Neural cell (in vitro differentiated cells): ENCODE measurements around the gene AFF3. TPM values are rescaled to one million over a fixed set of nuclear protein-coding genes. Genes with fewer than 3 reads are reported as not detected.

Experiments used
- H2AFZ ChIP-seq: fragments of 200-600, 300-800 bp; sonication (generic), shearing (Covaris generic); 2 replicates; pipeline ENCODE4 v1.6.0; 2014; ENCODE audit warnings: low read depth, mild to moderate bottlenecking, antibody characterized with exemption, low read length, moderate library complexity
- H3F3A ChIP-seq: fragments of 200-600 bp; shearing (Covaris generic); 2 replicates; pipeline ENCODE4 v1.6.1; 2016; ENCODE audit warnings: mild to moderate bottlenecking, moderate library complexity, mixed read lengths, antibody characterized with exemption, low read length; ENCODE audit not compliant: insufficient read depth, poor library complexity, severe bottlenecking
- H3K27ac ChIP-seq: fragments of 200-600, 300-800 bp; sonication (generic), shearing (Covaris generic); 2 replicates; pipeline ENCODE4 v1.5.1; 2014; ENCODE audit warnings: mild to moderate bottlenecking, low read length, moderate library complexity
- H3K27me3 ChIP-seq: fragments of 300-800, 200-600 bp; sonication (generic), shearing (Covaris generic); 2 replicates; pipeline ENCODE4 v1.6.0; 2014; ENCODE audit warnings: mild to moderate bottlenecking, low read depth, low read length, moderate library complexity; ENCODE audit not compliant: insufficient read depth
- H3K36me3 ChIP-seq: fragments of 300-800, 200-600 bp; sonication (generic), shearing (Covaris generic); 2 replicates; pipeline ENCODE4 v1.5.1; 2014; ENCODE audit warnings: mild to moderate bottlenecking, antibody characterized with exemption, low read length, moderate library complexity; ENCODE audit not compliant: insufficient read depth
- H3K4me2 ChIP-seq: fragments of 300-800, 200-600 bp; sonication (generic), shearing (Covaris generic); 2 replicates; pipeline ENCODE4 v1.6.0; 2014; ENCODE audit warnings: mild to moderate bottlenecking, low read length
- H3K4me3 ChIP-seq: fragments of 300-800, 200-600 bp; sonication (generic), shearing (Covaris generic); 2 replicates; pipeline ENCODE4 v1.5.1; 2014; ENCODE audit warnings: mild to moderate bottlenecking, low read length, moderate library complexity
- H3K79me2 ChIP-seq: fragments of 200-600 bp; shearing (Covaris generic); replicated peaks from 2 replicates; pipeline ENCODE4 v1.6.0; 2014; ENCODE audit warnings: mild to moderate bottlenecking, low read length, moderate library complexity; ENCODE audit not compliant: insufficient read depth
- H3K9ac ChIP-seq: fragments of 300-800, 200-600 bp; sonication (generic), shearing (Covaris generic); 2 replicates; pipeline ENCODE4 v1.6.1; 2016; ENCODE audit warnings: mild to moderate bottlenecking, low read length, mixed read lengths
- H3K9me2 ChIP-seq: fragments of 200-600 bp; shearing (Covaris generic); 2 replicates; pipeline ENCODE4 v1.6.1; 2016; ENCODE audit warnings: mild to moderate bottlenecking, low read length, mixed read lengths; ENCODE audit not compliant: insufficient read depth
- H3K9me3 ChIP-seq: fragments of 200-600, 300-800 bp; sonication (generic), shearing (Covaris generic); 2 replicates; pipeline ENCODE4 v1.6.1; 2016; ENCODE audit warnings: mild to moderate bottlenecking, mixed run types, low read length, moderate library complexity, mixed read lengths
- H4K20me1 ChIP-seq: fragments of 200-600 bp; shearing (Covaris generic); 2 replicates; pipeline ENCODE4 v1.6.1; 2016; ENCODE audit warnings: mild to moderate bottlenecking, mixed run types; ENCODE audit not compliant: insufficient read depth
- EP300 ChIP-seq: fragments of 450-650 bp; conservative IDR thresholded peaks from 2 replicates; pipeline ENCODE4 v1.6.1; 2014; ENCODE audit warnings: antibody characterized with exemption, mild to moderate bottlenecking, moderate library complexity; ENCODE audit not compliant: poor library complexity, severe bottlenecking
- EZH2 ChIP-seq: fragments of 200-600, 300-800 bp; shearing (Covaris generic), sonication (generic); IDR thresholded peaks from 2 replicates; pipeline ENCODE4 v1.6.1; 2014; ENCODE audit warnings: antibody characterized with exemption, low read length, borderline replicate concordance, mild to moderate bottlenecking; ENCODE audit not compliant: insufficient read depth, poor library complexity, severe bottlenecking
- MXI1 ChIP-seq: fragments of 450-650 bp; conservative IDR thresholded peaks from 2 replicates; pipeline ENCODE4 v1.6.1; 2014; ENCODE audit warnings: antibody characterized with exemption, mild to moderate bottlenecking; ENCODE audit not compliant: poor library complexity, severe bottlenecking
- POLR2AphosphoS5 ChIP-seq: IDR thresholded peaks from 2 replicates; pipeline ENCODE4 v1.6.1; 2012
- RAD21 ChIP-seq: fragments of 450-650 bp; conservative IDR thresholded peaks from 2 replicates; pipeline ENCODE4 v1.6.1; 2014; ENCODE audit warnings: antibody characterized with exemption, mild to moderate bottlenecking, moderate library complexity
- SMC3 ChIP-seq: fragments of 450-650 bp; conservative IDR thresholded peaks from 2 replicates; pipeline ENCODE4 v1.6.1; 2014; ENCODE audit warnings: antibody characterized with exemption, mild to moderate bottlenecking, moderate library complexity; ENCODE audit not compliant: poor library complexity
- TAF1 ChIP-seq: IDR thresholded peaks from 2 replicates; pipeline ENCODE4 v1.6.1; 2012; ENCODE audit warnings: low read depth
- polyA plus RNA-seq: library from polyadenylated mRNA; depleted of rRNA; stranded (reverse); fragments of >200 nt; gene quantifications from 2 replicates; pipeline ENCODE4 v1.2.3, GENCODE V29; 2014
- TF ChIP-seq, protein P1 (sequence below): fragments of 450-650 bp; IDR thresholded peaks from 2 replicates; pipeline ENCODE4 v1.5.1; 2014; ENCODE audit warnings: antibody characterized with exemption, mild to moderate bottlenecking, moderate library complexity; ENCODE audit not compliant: poor library complexity, severe bottlenecking
- TF ChIP-seq, protein P2 (sequence below): IDR thresholded peaks from 2 replicates; pipeline ENCODE4 v1.6.1; 2012; ENCODE audit warnings: borderline replicate concordance

The AFF3 gene
- polyA plus RNA-seq, 1 donor from 2014 or later, result 5.1 TPM

DNA sequence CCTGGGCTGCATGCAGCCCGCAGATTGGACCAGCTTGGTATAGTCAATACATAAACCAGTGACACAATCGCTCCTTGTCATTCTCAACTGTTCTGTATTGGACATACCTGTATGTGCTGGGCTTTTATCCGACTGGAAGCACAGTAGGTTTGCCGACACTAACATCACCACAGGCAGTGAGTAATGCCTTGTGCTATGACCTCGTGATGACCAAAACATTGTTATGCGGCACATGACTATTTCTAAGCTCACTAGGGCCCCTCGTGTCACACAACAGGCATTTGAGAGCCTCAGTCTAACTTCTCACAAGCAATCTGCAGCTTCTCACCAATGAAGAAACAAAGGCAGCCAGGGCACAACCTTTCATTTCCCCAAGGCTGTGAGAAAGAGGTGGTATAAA is 320.8 kb downstream of the AFF3 start:
- Histone ChIP-seq H2AFZ (no peak overlapping the region), H4K20me1 (no peaks in the 10 kb centered on the region), H3K9me2 (no peaks in the 10 kb centered on the region), H3F3A (no peaks in the 10 kb centered on the region), H3K36me3 (no peaks in the 10 kb centered on the region), H3K79me2 (no peaks in the 10 kb centered on the region), H3K4me3 (no peak overlapping the region), H3K27ac (no peak overlapping the region), H3K4me2 (no peak overlapping the region), H3K9me3 (no peaks in the 10 kb centered on the region), H3K9ac (no peak overlapping the region), H3K27me3 (no peaks in the 10 kb centered on the region)
- TF ChIP-seq RAD21 (no peak), MXI1 (no peak), SMC3 (no peak), EZH2 (no peak), EP300 (no peak), TAF1 (no peak), POLR2AphosphoS5 (no peak)
- TF ChIP-seq, protein P1, sequence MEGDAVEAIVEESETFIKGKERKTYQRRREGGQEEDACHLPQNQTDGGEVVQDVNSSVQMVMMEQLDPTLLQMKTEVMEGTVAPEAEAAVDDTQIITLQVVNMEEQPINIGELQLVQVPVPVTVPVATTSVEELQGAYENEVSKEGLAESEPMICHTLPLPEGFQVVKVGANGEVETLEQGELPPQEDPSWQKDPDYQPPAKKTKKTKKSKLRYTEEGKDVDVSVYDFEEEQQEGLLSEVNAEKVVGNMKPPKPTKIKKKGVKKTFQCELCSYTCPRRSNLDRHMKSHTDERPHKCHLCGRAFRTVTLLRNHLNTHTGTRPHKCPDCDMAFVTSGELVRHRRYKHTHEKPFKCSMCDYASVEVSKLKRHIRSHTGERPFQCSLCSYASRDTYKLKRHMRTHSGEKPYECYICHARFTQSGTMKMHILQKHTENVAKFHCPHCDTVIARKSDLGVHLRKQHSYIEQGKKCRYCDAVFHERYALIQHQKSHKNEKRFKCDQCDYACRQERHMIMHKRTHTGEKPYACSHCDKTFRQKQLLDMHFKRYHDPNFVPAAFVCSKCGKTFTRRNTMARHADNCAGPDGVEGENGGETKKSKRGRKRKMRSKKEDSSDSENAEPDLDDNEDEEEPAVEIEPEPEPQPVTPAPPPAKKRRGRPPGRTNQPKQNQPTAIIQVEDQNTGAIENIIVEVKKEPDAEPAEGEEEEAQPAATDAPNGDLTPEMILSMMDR, result no peak
- TF ChIP-seq, protein P2, sequence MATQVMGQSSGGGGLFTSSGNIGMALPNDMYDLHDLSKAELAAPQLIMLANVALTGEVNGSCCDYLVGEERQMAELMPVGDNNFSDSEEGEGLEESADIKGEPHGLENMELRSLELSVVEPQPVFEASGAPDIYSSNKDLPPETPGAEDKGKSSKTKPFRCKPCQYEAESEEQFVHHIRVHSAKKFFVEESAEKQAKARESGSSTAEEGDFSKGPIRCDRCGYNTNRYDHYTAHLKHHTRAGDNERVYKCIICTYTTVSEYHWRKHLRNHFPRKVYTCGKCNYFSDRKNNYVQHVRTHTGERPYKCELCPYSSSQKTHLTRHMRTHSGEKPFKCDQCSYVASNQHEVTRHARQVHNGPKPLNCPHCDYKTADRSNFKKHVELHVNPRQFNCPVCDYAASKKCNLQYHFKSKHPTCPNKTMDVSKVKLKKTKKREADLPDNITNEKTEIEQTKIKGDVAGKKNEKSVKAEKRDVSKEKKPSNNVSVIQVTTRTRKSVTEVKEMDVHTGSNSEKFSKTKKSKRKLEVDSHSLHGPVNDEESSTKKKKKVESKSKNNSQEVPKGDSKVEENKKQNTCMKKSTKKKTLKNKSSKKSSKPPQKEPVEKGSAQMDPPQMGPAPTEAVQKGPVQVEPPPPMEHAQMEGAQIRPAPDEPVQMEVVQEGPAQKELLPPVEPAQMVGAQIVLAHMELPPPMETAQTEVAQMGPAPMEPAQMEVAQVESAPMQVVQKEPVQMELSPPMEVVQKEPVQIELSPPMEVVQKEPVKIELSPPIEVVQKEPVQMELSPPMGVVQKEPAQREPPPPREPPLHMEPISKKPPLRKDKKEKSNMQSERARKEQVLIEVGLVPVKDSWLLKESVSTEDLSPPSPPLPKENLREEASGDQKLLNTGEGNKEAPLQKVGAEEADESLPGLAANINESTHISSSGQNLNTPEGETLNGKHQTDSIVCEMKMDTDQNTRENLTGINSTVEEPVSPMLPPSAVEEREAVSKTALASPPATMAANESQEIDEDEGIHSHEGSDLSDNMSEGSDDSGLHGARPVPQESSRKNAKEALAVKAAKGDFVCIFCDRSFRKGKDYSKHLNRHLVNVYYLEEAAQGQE, result no peak

DNA sequence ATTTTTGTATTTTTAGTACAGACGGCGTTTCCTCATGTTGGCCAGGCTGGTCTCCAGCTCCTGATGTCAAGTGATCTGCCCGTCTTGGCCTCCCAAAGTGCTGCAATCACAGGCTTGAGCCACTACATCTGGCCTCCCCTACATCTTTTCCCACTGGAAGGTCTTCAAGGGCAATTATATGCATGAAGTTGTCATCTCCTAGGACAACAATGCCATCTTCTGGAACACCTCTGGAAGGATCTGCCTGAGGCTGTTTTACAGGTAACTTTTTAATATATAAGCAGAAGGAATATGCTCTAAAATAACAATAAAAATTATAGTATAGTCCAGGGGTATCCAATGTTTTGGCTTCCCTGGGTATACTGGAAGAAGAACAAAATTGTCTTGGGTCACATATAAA is 321.4 kb downstream of the AFF3 start:
- H3K79me2 ChIP-seq, result no peaks in the 10 kb centered on the region
- no peaks in the 10 kb centered on the region for H3K9me2 ChIP-seq
- no peaks in the 10 kb centered on the region for H3K36me3 ChIP-seq
- TF ChIP-seq, protein P1, result no peak
- H3K9me3 ChIP-seq, result no peaks in the 10 kb centered on the region
- no peak overlapping the region for H3K4me2 ChIP-seq
- H2AFZ ChIP-seq, result no peak overlapping the region
- H3K27ac ChIP-seq, result no peak overlapping the region
- no peak overlapping the region for H3K9ac ChIP-seq
- H4K20me1 ChIP-seq, result no peaks in the 10 kb centered on the region
- H3F3A ChIP-seq, result no peaks in the 10 kb centered on the region
- H3K4me3 ChIP-seq, result no peak overlapping the region
- no peaks in the 10 kb centered on the region for H3K27me3 ChIP-seq
